BJ (cell line): Measurements from ENCODE around the gene BCAT1. TPM values are rescaled to one million over a fixed set of nuclear protein-coding genes. Genes with fewer than 3 reads are reported as not detected.

Experiments
- CTCF ChIA-PET: fragments of 350-600 bp; formaldehyde crosslinking; extraction: SDS; loops from one replicate; lab custom pipeline; 2021; ENCODE audit warnings: antibody characterized with exemption, inconsistent platforms; lab: Yijun Ruan, JAX
- POLR2A ChIA-PET: fragments of 300-600 bp; sonication (Branson Sonifier 250); formaldehyde crosslinking; extraction: SDS; loops from one replicate; lab custom pipeline; 2021; ENCODE audit warnings: antibody characterized with exemption; lab: Charles Lee
- DNase-seq: peaks from one replicate; pipeline ENCODE4 v3.0.0-alpha.2; 2011; ENCODE audit warnings: low read depth
- H3K27me3 ChIP-seq: 2 replicates; pipeline ENCODE4 v1.6.0; 2011; ENCODE audit warnings: low read length; ENCODE audit not compliant: control insufficient read depth, insufficient read depth
- H3K36me3 ChIP-seq: 2 replicates; pipeline ENCODE4 v1.5.1; 2011; ENCODE audit warnings: low read length; ENCODE audit not compliant: control insufficient read depth, insufficient read depth
- H3K4me3 ChIP-seq: 2 replicates; pipeline ENCODE4 v1.5.1; 2011; ENCODE audit warnings: low read depth, mild to moderate bottlenecking, control low read depth, low read length
- polyA plus RNA-seq: library from polyadenylated mRNA; depleted of rRNA; stranded (reverse); fragments of >200 nt; gene quantifications from 2 replicates; pipeline ENCODE4 v1.2.3, GENCODE V29; 2011
- TF ChIP-seq, protein P1 (sequence below): IDR thresholded peaks from 2 replicates; pipeline ENCODE4 v1.5.1; 2011; ENCODE audit warnings: low read depth, mild to moderate bottlenecking, control low read depth, inconsistent platforms, low read length, moderate library complexity; ENCODE audit not compliant: insufficient read depth

BCAT1 gene
- polyA plus RNA-seq, 1 experiment = 13.2 TPM

DNA sequence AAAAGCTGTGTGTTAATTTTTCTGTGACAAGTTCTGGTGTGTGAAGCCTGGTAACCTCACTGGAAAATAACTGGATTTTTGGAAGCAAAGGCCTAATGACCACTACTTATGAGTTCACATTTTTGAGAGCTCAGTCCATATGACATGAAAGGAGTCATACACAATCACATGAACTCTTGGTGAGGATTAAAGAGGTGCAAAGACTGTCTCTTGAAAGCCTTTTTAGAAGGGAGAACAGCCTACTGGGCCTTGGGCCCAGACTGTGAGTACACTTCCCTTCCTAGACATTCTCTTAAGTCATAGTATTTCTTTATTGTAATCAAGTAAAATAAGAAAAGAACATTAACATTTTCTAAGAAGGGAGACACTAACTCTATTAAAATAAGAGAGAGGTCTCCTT lies 176.1 kb downstream of the BCAT1 start:
- POLR2A ChIA-PET = no interaction called here
- no peak for DNase-seq
- no peaks in the 10 kb centered on the region for H3K36me3 ChIP-seq
- TF ChIP-seq, protein P1, sequence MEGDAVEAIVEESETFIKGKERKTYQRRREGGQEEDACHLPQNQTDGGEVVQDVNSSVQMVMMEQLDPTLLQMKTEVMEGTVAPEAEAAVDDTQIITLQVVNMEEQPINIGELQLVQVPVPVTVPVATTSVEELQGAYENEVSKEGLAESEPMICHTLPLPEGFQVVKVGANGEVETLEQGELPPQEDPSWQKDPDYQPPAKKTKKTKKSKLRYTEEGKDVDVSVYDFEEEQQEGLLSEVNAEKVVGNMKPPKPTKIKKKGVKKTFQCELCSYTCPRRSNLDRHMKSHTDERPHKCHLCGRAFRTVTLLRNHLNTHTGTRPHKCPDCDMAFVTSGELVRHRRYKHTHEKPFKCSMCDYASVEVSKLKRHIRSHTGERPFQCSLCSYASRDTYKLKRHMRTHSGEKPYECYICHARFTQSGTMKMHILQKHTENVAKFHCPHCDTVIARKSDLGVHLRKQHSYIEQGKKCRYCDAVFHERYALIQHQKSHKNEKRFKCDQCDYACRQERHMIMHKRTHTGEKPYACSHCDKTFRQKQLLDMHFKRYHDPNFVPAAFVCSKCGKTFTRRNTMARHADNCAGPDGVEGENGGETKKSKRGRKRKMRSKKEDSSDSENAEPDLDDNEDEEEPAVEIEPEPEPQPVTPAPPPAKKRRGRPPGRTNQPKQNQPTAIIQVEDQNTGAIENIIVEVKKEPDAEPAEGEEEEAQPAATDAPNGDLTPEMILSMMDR = no peak
- CTCF ChIA-PET = no interaction called here
- H3K4me3 ChIP-seq = no peak overlapping the region
- no peaks in the 10 kb centered on the region for H3K27me3 ChIP-seq

DNA sequence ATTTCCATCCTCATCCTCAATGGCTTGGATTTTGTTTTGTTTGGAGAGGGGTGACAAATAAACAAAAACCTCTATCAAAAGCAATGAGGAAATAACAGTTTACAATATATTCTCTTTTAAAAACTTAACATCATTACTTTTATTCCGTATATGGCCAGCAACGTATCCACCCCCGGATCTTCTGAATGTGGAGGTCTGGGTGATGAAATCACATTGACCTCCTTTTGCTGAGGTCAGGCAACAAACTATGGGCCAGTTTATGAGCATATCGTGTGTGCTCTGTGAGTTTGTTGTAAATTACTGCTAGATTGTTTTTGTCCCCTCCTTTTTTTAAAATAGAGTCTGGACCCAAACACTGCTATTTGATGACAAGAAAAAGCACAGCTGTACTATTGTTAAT lies 178.1 kb downstream of the BCAT1 start:
- TF ChIP-seq, protein P1 = no peak
- ChIA-PET POLR2A (no interaction called here), CTCF (no interaction called here)
- H3K36me3 ChIP-seq = no peaks in the 10 kb centered on the region
- H3K4me3 ChIP-seq = no peak overlapping the region
- H3K27me3 ChIP-seq = no peaks in the 10 kb centered on the region
- DNase-seq = no peak

DNA sequence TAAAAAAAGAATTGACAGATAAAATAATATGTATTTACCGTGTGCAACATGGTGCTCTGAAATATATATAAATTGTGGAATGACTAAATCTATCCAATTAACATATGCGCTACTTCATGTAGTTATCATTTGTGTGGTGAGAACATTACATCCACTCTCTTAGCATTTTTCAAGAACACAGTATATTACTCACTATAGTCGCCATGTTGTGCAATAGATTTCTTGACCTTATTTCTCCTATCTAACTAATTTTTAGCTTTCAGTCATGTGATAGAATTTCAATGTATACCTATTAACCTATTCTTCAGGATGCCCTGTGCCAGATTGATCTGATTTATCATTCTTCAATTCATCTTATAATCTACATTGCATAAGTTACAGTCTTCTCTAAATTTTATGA lies 178.6 kb downstream of the BCAT1 start:
- DNase-seq = no peak
- Histone ChIP-seq H3K4me3 (no peak overlapping the region), H3K36me3 (no peaks in the 10 kb centered on the region), H3K27me3 (no peaks in the 10 kb centered on the region)
- POLR2A ChIA-PET = no interaction called here
- TF ChIP-seq, protein P1 = no peak
- CTCF ChIA-PET = no interaction called here

DNA sequence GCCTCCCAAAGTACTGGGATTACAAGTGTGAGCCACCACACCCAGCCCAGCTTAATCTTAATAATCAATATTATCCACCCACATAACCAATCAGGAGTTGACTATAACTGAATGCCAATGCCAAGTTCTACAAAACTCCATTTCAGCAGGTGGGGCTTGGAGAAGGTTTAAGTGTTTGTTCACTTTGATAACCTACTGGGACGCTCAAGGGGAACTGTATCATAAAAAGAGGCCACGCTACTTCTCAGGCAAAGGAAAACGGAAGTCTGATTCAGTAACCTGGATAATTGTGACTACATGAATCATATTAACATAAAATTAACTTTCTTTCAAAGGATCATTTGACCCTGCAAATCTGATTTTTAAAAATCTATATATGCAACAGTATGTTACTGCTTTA lies 179.2 kb downstream of the BCAT1 start:
- no peak for DNase-seq
- no peaks in the 10 kb centered on the region for H3K36me3 ChIP-seq
- no peak overlapping the region for H3K4me3 ChIP-seq
- ChIA-PET CTCF (no interaction called here), POLR2A (no interaction called here)
- TF ChIP-seq, protein P1 = no peak
- no peaks in the 10 kb centered on the region for H3K27me3 ChIP-seq

DNA sequence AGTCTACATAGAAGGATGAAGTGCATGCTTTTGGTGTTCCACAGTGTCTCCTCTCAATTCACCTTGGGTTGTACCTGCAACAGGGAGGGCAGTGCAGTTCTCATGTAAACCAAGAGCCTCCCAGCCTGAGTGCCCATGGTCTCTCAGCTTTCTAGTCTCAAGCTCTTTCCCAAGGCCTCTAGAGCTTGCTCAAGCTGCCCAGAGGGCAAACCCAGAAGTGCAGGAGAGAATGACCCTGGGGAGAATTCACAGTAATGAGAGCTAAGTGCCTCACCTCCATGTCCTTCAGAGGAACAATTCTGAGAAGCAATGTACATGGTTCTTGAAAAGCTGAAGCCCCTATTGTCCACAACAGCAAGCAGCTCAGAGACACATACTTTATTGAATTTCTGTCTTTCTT lies 180.5 kb downstream of the BCAT1 start:
- H3K36me3 ChIP-seq = no peaks in the 10 kb centered on the region
- no peaks in the 10 kb centered on the region for H3K27me3 ChIP-seq
- no peak overlapping the region for H3K4me3 ChIP-seq
- CTCF ChIA-PET = no interaction called here
- POLR2A ChIA-PET = no interaction called here
- TF ChIP-seq, protein P1 = no peak
- DNase-seq = no peak
